NCI-H69 (cell line): ENCODE measurements around the gene C19orf73.

Experiments
- DNase-seq: peaks from one replicate; lab custom pipeline; 2025; lab: John Stamatoyannopoulos, UW

The C19orf73 gene, protein sequence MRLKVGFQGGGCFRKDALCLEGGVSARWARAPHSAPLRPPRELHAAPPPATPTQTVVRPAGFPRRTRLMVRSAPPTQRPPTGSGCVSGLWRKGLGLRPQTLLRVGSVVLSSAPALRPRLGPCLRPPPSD

DNA sequence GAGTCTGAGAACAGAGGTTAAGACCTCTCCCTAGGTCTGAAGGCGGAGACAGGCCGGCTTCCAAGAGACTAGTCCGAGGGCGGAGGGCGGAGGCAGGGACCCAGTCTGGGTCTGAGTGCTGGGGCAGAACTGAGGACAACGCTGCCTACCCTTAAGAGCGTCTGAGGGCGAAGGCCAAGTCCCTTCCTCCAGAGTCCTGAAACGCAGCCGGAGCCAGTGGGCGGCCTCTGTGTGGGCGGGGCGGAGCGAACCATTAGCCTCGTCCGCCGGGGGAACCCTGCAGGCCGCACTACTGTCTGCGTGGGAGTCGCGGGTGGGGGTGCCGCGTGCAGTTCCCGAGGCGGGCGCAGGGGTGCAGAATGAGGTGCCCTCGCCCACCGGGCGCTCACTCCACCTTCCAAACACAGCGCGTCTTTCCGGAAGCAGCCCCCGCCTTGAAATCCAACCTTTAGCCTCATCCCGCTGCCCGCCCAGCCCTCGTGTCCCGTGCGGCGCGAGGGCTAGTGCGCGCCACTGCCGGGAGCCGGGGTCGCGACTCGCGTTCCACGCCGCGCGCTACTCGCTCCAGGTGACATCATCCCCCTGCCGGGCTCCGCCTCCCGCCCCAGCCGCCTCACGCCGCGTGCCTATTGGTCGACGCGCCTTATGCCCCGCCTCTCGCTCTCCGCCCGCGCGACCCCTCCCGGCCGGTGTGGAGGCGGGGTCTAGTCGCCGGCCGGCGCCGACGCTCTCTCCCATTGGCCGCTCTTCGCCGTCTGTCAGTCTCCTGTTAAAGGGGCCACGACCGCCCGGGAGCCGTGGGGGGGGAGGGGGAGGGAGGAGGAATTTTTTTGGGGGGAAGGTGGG lies at the start of gene C19orf73:
Gene C19orf73, minus strand, starts transcription at position 579 of the 846 bp plus-strand sequence. Its CDS starts 121 bp downstream, at position 458.
- peak; percentile 97 for DNase-seq

GRCh38 chr19:49168421-49168820 lies 49.5 kb upstream of the C19orf73 start:
- no peak for DNase-seq

DNA sequence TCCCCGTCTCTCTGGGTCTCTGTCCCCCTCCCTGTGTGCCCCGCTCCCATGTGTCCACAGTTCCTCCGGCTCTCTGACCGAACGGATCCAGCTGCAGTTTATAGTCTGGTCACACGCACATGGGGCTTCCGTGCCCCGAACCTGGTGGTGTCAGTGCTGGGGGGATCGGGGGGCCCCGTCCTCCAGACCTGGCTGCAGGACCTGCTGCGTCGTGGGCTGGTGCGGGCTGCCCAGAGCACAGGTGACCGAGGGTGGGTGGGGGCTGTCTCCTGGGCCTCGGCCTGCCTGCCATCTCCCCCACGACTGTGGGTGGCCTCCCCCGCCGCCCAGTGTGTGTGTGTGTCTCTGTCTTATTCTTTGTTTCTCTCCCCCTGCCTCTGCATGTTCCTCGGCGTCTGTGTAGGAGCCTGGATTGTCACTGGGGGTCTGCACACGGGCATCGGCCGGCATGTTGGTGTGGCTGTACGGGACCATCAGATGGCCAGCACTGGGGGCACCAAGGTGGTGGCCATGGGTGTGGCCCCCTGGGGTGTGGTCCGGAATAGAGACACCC lies 49.0 kb upstream of the C19orf73 start:
- DNase-seq, result no peak

GRCh38 chr19:49165865-49166301 lies 46.9 kb upstream of the C19orf73 start:
- no peak for DNase-seq

GRCh38 chr19:49165111-49165750 lies 46.3 kb upstream of the C19orf73 start:
- DNase-seq, result peak; percentile 30

DNA sequence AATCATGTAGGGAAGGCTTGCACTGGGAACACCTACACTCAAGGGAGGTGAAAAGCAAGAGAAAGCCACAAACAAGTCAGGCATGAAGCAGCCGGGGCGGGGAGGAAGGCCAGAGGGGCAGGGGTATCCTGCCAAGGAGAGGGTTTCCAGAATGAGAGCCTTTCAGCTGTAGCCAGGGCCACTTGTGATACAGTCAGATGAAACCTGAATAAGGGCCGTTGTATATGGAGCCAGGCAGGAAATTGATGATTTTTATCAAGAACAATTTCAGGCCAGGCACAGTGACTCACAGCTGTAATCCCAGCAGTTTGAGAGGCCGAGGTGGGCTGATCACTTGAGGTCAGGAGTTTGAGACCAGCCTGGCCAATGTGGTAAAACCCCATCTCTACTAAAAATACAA lies 43.0 kb upstream of the C19orf73 start:
- no peak for DNase-seq

- DNase-seq, result no peak
Measured at GRCh38 chr19:49160450-49161189, 41.7 kb upstream of the C19orf73 start.

GRCh38 chr19:49157445-49158224 lies 38.7 kb upstream of the C19orf73 start, which contains the start of gene TRPM4:
TSS of gene TRPM4 (plus strand) at chr19:49157792. CDS start at chr19:49157867, 75 bp downstream.
- peak; percentile 84 for DNase-seq

- no peak for DNase-seq
Measured at GRCh38 chr19:49155820-49156346, 36.9 kb upstream of the C19orf73 start.

DNA sequence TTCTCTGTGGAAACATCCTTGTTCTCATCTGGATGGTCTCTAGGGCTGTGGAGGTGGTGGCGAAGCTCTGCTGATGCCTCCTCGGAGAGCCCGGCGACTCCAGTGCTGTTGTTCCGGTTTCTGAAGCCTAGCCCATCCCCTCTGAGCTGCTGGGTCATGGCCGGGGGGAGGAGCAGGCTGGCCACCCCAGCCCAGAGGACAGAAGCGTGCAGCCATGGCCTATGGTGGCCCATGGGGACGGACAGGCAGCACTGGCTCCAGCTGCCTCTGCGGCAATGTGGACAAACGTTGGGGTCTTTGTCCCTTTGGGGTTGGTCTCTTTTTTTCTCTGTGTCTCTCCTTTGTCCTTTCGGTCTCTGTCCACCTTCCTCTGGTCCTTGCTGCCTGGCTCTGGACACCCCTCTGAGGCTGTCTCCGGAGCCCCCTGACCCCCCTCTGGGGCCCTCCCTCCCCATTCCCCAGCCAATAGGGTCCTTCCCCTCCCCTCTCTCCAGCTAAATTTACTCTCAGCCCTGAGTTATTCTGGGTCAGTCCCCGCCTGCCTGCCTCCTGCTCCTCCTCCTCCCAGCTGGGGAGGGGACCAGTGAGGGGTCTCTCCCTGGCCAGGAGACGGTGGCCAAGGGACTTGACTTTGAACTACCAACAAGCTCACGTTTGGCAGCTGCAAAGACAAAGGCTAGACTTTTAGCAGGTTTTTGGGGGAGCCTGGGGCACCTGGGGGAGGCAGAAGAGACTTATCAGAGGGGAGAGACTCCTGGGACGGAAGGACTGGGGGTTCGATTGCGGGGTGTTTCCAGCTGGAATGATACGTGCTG lies 36.3 kb upstream of the C19orf73 start, which contains the start of gene HRC:
Gene HRC, minus strand, starts transcription at position 392 of the 815 bp plus-strand sequence. Its CDS starts 159 bp downstream, at position 233.
- no peak for DNase-seq

GRCh38 chr19:49154279-49154678 lies 35.3 kb upstream of the C19orf73 start:
- DNase-seq, result no peak

- no peak for DNase-seq
Measured at GRCh38 chr19:49153167-49153809, 34.3 kb upstream of the C19orf73 start.

GRCh38 chr19:49152119-49152550 lies 33.2 kb upstream of the C19orf73 start:
- no peak for DNase-seq

- DNase-seq, result peak; percentile 83
Measured at GRCh38 chr19:49151267-49152118, 32.5 kb upstream of the C19orf73 start.

GRCh38 chr19:49150944-49151243 lies 32.0 kb upstream of the C19orf73 start:
- no peak for DNase-seq

GRCh38 chr19:49150106-49150943 lies 31.4 kb upstream of the C19orf73 start:
- DNase-seq, result peak; percentile 97

DNA sequence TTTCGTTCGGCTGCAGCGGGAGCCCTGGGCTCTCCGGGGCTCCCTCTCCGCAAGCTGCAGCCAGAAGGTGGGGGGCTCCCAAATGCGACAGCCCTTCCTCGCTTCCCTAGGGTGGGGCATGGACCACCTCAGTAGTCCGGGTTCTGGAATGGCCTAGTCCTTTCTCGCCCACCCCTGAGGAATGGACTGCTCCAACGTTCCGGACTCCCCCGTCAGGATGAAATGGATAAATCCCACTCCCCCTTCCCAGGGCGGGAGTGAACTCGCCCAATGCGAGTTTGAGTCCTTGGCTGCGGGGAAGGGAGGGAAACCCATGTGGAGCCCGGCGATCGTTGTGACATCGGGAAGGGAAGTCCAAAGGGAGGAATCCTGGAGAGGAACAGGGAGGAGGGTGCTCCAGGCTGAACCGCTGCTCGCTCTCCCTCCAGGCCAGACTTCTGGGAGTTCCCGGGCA lies 30.7 kb upstream of the C19orf73 start:
- peak; percentile 93 for DNase-seq
